ENCODE results near the gene F2RL2. TPM values are rescaled to one million over a fixed set of nuclear protein-coding genes. Genes with fewer than 3 reads are reported as not detected.
"Not testable (repeated sequence)": the region's sequence is repeated elsewhere in the genome, so short reads cannot be mapped to it uniquely, and the experiment has no call there.

The F2RL2 gene
- total RNA-seq, 2 experiments from 2014 or later = not detected

- Mint-ChIP-seq H3K27me3 (no peaks in the 10 kb centered on the region), H3K9me3 (ENCODE audit: low read depth) (no peaks in the 10 kb centered on the region), H3K4me1 (peaks cover 13% of the 10 kb centered on the region), H3K4me3 (no peak overlapping the region), H3K27ac (no peak overlapping the region), H3K36me3 (ENCODE audit: low read depth) (peaks cover 16% of the 10 kb centered on the region)
- ATAC-seq (peak; percentile 72), DNase-seq (no peak)
- ChIA-PET CTCF (interaction anchor here (0.5 to 2.0 kb wide), 4 partner anchors 11 to 784 kb away, joined by 3 to 7 read pairs (median 4); no protein-coding TSS in a partner anchor), POLR2A (no interaction called here)
- intact Hi-C loops (cut with DNase I, micrococcal nuclease) = no loop called here
These were observed 3.0 kb downstream of the F2RL2 start for GRCh38 chr5:76620166-76620565.

- H3K36me3 Mint-ChIP-seq (ENCODE audit: low read depth) = peaks cover 18% of the 10 kb centered on the region
- H3K27me3 Mint-ChIP-seq = no peaks in the 10 kb centered on the region
- POLR2A ChIA-PET = no interaction called here
- intact Hi-C loops (cut with DNase I, micrococcal nuclease) = no loop called here
- peaks cover 9% of the 10 kb centered on the region for H3K4me1 Mint-ChIP-seq
- DNase-seq (no peak), ATAC-seq (no peak)
- no peaks in the 10 kb centered on the region for H3K9me3 Mint-ChIP-seq (ENCODE audit: low read depth)
- no peak overlapping the region for H3K27ac Mint-ChIP-seq
- no peak overlapping the region for H3K4me3 Mint-ChIP-seq
- CTCF ChIA-PET = interaction anchor here (3.0 kb wide), 1 partner anchor 10 kb away, joined by 11 read pairs; no protein-coding TSS in a partner anchor
These were observed 5.5 kb downstream of the F2RL2 start for GRCh38 chr5:76617675-76618074.

GRCh38 chr5:76617229-76617628 is 6.0 kb downstream of the F2RL2 start:
- CTCF ChIA-PET = interaction anchor here (1.2 to 3.0 kb wide), 2 partner anchors 10 to 15 kb away, joined by 7 to 11 read pairs; no protein-coding TSS in a partner anchor

GRCh38 chr5:76616206-76616605 is 7.0 kb downstream of the F2RL2 start:
- Mint-ChIP-seq H3K27me3 (no peaks in the 10 kb centered on the region), H3K4me3 (no peak overlapping the region), H3K36me3 (ENCODE audit: low read depth) (peaks cover 24% of the 10 kb centered on the region), H3K9me3 (ENCODE audit: low read depth) (no peaks in the 10 kb centered on the region), H3K27ac (no peak overlapping the region), H3K4me1 (peaks cover 7% of the 10 kb centered on the region)
- CTCF ChIA-PET = interaction anchor here (1.2 to 3.0 kb wide), 3 partner anchors 9 to 16 kb away, joined by 7 to 11 read pairs (median 7); no protein-coding TSS in a partner anchor
- DNase-seq (no peak), ATAC-seq (no peak)
- intact Hi-C loops (cut with DNase I, micrococcal nuclease) = no loop called here
- POLR2A ChIA-PET = no interaction called here

More at GRCh38 chr5:76617229-76617628, 6.0 kb downstream of the F2RL2 start:
- POLR2A ChIA-PET = no interaction called here
- no peak for DNase-seq
- H3K27me3 Mint-ChIP-seq = no peaks in the 10 kb centered on the region
- peaks cover 21% of the 10 kb centered on the region for H3K36me3 Mint-ChIP-seq (ENCODE audit: low read depth)
- peaks cover 9% of the 10 kb centered on the region for H3K4me1 Mint-ChIP-seq
- intact Hi-C loops (cut with DNase I, micrococcal nuclease) = no loop called here
- no peak overlapping the region for H3K27ac Mint-ChIP-seq
- no peaks in the 10 kb centered on the region for H3K9me3 Mint-ChIP-seq (ENCODE audit: low read depth)
- no peak overlapping the region for H3K4me3 Mint-ChIP-seq
- no peak for ATAC-seq

GRCh38 chr5:76615759-76616158 is 7.4 kb downstream of the F2RL2 start:
- no peak overlapping the region for H3K27ac Mint-ChIP-seq
- no peaks in the 10 kb centered on the region for H3K27me3 Mint-ChIP-seq
- no peak for DNase-seq
- intact Hi-C loops (cut with DNase I, micrococcal nuclease) = no loop called here
- no peak overlapping the region for H3K4me3 Mint-ChIP-seq
- ATAC-seq = no peak
- H3K4me1 Mint-ChIP-seq = peaks cover 7% of the 10 kb centered on the region
- H3K36me3 Mint-ChIP-seq (ENCODE audit: low read depth) = peaks cover 28% of the 10 kb centered on the region
- H3K9me3 Mint-ChIP-seq (ENCODE audit: low read depth) = no peaks in the 10 kb centered on the region
- ChIA-PET CTCF (interaction anchor here (0.9 to 3.0 kb wide), 3 partner anchors 9 to 159 kb away, joined by 5 to 11 read pairs (median 7); no protein-coding TSS in a partner anchor), POLR2A (no interaction called here)

- Mint-ChIP-seq H3K4me1 (peaks cover 9% of the 10 kb centered on the region), H3K9me3 (ENCODE audit: low read depth) (no peaks in the 10 kb centered on the region), H3K27ac (no peak overlapping the region), H3K36me3 (ENCODE audit: low read depth) (peaks cover 27% of the 10 kb centered on the region), H3K4me3 (no peak overlapping the region), H3K27me3 (no peaks in the 10 kb centered on the region)
- intact Hi-C loops (cut with DNase I, micrococcal nuclease) = no loop called here
- no peak for DNase-seq
- ATAC-seq = no peak
- ChIA-PET POLR2A (no interaction called here), CTCF (interaction anchor here (0.9 to 3.9 kb wide), 2 partner anchors 29 to 162 kb away, joined by 3 to 12 read pairs; no protein-coding TSS in a partner anchor)
These were observed 10.3 kb downstream of the F2RL2 start for GRCh38 chr5:76612942-76613341.

GRCh38 chr5:76610196-76610595 is 13.0 kb downstream of the F2RL2 start:
- Mint-ChIP-seq H3K36me3 (ENCODE audit: low read depth) (peaks cover 24% of the 10 kb centered on the region), H3K27ac (no peak overlapping the region), H3K4me3 (no peak overlapping the region), H3K9me3 (ENCODE audit: low read depth) (no peaks in the 10 kb centered on the region), H3K4me1 (peaks cover 20% of the 10 kb centered on the region), H3K27me3 (no peaks in the 10 kb centered on the region)
- ChIA-PET CTCF (interaction anchor here (1.0 to 3.9 kb wide), 6 partner anchors 10 to 181 kb away, joined by 3 to 12 read pairs (median 5); no protein-coding TSS in a partner anchor), POLR2A (no interaction called here)
- ATAC-seq (no peak), DNase-seq (no peak)
- intact Hi-C loops (cut with DNase I, micrococcal nuclease) = no loop called here

- ATAC-seq = peak; percentile 56
- intact Hi-C loops (cut with DNase I, micrococcal nuclease) = no loop called here
- POLR2A ChIA-PET = interaction anchor here (0.6 kb wide), 1 partner anchor 207 kb away, joined by 3 read pairs; no protein-coding TSS in a partner anchor
- peak overlapping the region; percentile 58 for H3K27ac Mint-ChIP-seq
- H3K9me3 Mint-ChIP-seq (ENCODE audit: low read depth) = no peaks in the 10 kb centered on the region
- peak; percentile 15 for DNase-seq
- H3K4me3 Mint-ChIP-seq = no peak overlapping the region
- no peaks in the 10 kb centered on the region for H3K27me3 Mint-ChIP-seq
- CTCF ChIA-PET = interaction anchor here (0.7 to 3.2 kb wide), 9 partner anchors 9 to 1281 kb away, joined by 3 to 11 read pairs (median 6); no protein-coding TSS in a partner anchor
- H3K4me1 Mint-ChIP-seq = peaks cover 23% of the 10 kb centered on the region
- peaks cover 32% of the 10 kb centered on the region for H3K36me3 Mint-ChIP-seq (ENCODE audit: low read depth)
These were observed 14.4 kb downstream of the F2RL2 start for GRCh38 chr5:76608833-76609232.

- intact Hi-C loops (cut with DNase I, micrococcal nuclease) = no loop called here
- peaks cover 31% of the 10 kb centered on the region for H3K36me3 Mint-ChIP-seq (ENCODE audit: low read depth)
- H3K27ac Mint-ChIP-seq = peak overlapping the region; percentile 58
- H3K27me3 Mint-ChIP-seq = no peaks in the 10 kb centered on the region
- H3K9me3 Mint-ChIP-seq (ENCODE audit: low read depth) = no peaks in the 10 kb centered on the region
- H3K4me3 Mint-ChIP-seq = no peak overlapping the region
- POLR2A ChIA-PET = interaction anchor here (0.5 kb wide), 1 partner anchor 393 kb away, joined by 7 read pairs; no protein-coding TSS in a partner anchor
- DNase-seq (no peak), ATAC-seq (peak; percentile 49)
- CTCF ChIA-PET = interaction anchor here (0.6 to 3.2 kb wide), 4 partner anchors 10 to 167 kb away, joined by 3 to 16 read pairs (median 8); no protein-coding TSS in a partner anchor
- H3K4me1 Mint-ChIP-seq = peaks cover 23% of the 10 kb centered on the region
These were observed 15.8 kb downstream of the F2RL2 start for GRCh38 chr5:76607353-76607871.

GRCh38 chr5:76606701-76607100 is 16.5 kb downstream of the F2RL2 start:
- POLR2A ChIA-PET = interaction anchor here (0.5 kb wide), 1 partner anchor 393 kb away, joined by 7 read pairs; no protein-coding TSS in a partner anchor
- Mint-ChIP-seq H3K9me3 (ENCODE audit: low read depth) (no peaks in the 10 kb centered on the region), H3K4me1 (peaks cover 23% of the 10 kb centered on the region), H3K4me3 (no peak overlapping the region), H3K27ac (peak overlapping the region; percentile 58), H3K36me3 (ENCODE audit: low read depth) (peaks cover 28% of the 10 kb centered on the region), H3K27me3 (no peaks in the 10 kb centered on the region)
- ATAC-seq (peak; percentile 44), DNase-seq (no peak)
- intact Hi-C loops (cut with DNase I, micrococcal nuclease) = no loop called here
- CTCF ChIA-PET = interaction anchor here (0.6 to 3.2 kb wide), 5 partner anchors 11 to 168 kb away, joined by 3 to 16 read pairs (median 4); no protein-coding TSS in a partner anchor

- H3K27me3 Mint-ChIP-seq = no peaks in the 10 kb centered on the region
- peaks cover 23% of the 10 kb centered on the region for H3K4me1 Mint-ChIP-seq
- ATAC-seq = no peak
- no peak overlapping the region for H3K27ac Mint-ChIP-seq
- ChIA-PET CTCF (interaction anchor here (1.3 kb wide), 1 partner anchor 172 kb away, joined by 3 read pairs; no protein-coding TSS in a partner anchor), POLR2A (no interaction called here)
- no peak overlapping the region for H3K4me3 Mint-ChIP-seq
- DNase-seq = no peak
- intact Hi-C loops (cut with DNase I, micrococcal nuclease) = no loop called here
- H3K36me3 Mint-ChIP-seq (ENCODE audit: low read depth) = peaks cover 22% of the 10 kb centered on the region
- H3K9me3 Mint-ChIP-seq (ENCODE audit: low read depth) = no peaks in the 10 kb centered on the region
These were observed 18.4 kb downstream of the F2RL2 start for GRCh38 chr5:76604838-76605237.

- ATAC-seq; H3K27me3 Mint-ChIP-seq; intact Hi-C loops (cut with DNase I, micrococcal nuclease); H3K9me3 Mint-ChIP-seq (ENCODE audit: low read depth); H3K4me3 Mint-ChIP-seq; H3K27ac Mint-ChIP-seq; DNase-seq; POLR2A ChIA-PET: not testable (repeated sequence)
- CTCF ChIA-PET = interaction anchor here (1.3 kb wide), 1 partner anchor 173 kb away, joined by 3 read pairs; no protein-coding TSS in a partner anchor
- Mint-ChIP-seq H3K36me3 (ENCODE audit: low read depth) (peaks cover 22% of the 10 kb centered on the region), H3K4me1 (peaks cover 22% of the 10 kb centered on the region)
These were observed 19.2 kb downstream of the F2RL2 start for GRCh38 chr5:76603991-76604390.

Measured in activated CD4-positive, alpha-beta T cell treated with anti-CD3 and anti-CD28 coated beads for 36 hours (primary cell).